HCT116 (cell line): ENCODE data around the gene PSMG1. TPM values are rescaled to one million over a fixed set of nuclear protein-coding genes. Genes with fewer than 3 reads are reported as not detected.

Experiments
- ATAC-seq: fragments of 200-7000 bp; cut with Tn5 transposase; 2 replicates; pipeline ENCODE4 v1.9.1; 2020; ENCODE audit warnings: mild to moderate bottlenecking, moderate library complexity
- BruUV-seq: library from RNA; stranded (reverse); fragments of 400-500 nt; replicated peaks from 2 replicates; lab custom pipeline; 2021; lab: Mats Ljungman, UMichigan
- CTCF ChIA-PET: fragments of 300-600 bp; sonication (Branson Sonifier 250); formaldehyde crosslinking; loops from one replicate; lab custom pipeline; 2021; ENCODE audit warnings: antibody characterized with exemption; lab: Charles Lee
- POLR2A ChIA-PET: fragments of 300-600, 350-600 bp; sonication (Branson Sonifier 250); formaldehyde crosslinking; loops from one replicate; lab custom pipeline; 2021; ENCODE audit warnings: antibody characterized with exemption; lab: Charles Lee
- RAD21 ChIA-PET, 2 experiments: fragments of 300-600 bp; sonication (Branson Sonifier 250); formaldehyde crosslinking; loops; one replicate each; lab custom pipeline; 2023; ENCODE audit warnings: low total read pairs in 2 of 2; ENCODE audit not compliant: uncharacterized antibody in 2 of 2, unreplicated experiment in 2 of 2, low non-redundant PET in 1 of 2; lab: Charles Lee
- DNase-seq: peaks from one replicate; pipeline ENCODE4 v3.0.0-alpha.2; 2010; ENCODE audit warnings: low read depth, low spot score
- H2AFZ ChIP-seq: fragments of 200-600 bp; shearing (Covaris generic), sonication (generic); 2 replicates; pipeline ENCODE4 v1.6.1; 2017; ENCODE audit warnings: low read depth, mixed run types, mixed read lengths, antibody characterized with exemption, low read length; ENCODE audit not compliant: poor library complexity, severe bottlenecking
- H3K27ac ChIP-seq: 2 replicates; pipeline ENCODE4 v1.5.1; 2012; ENCODE audit warnings: low read depth, low read length
- H3K27me3 ChIP-seq: fragments of 200-600 bp; sonication (generic); 2 replicates; pipeline ENCODE4 v1.6.1; 2016; ENCODE audit warnings: mixed run types, low read length, mixed read lengths; ENCODE audit not compliant: insufficient read depth
- H3K36me3 ChIP-seq, 2 experiments: fragments of 200-500 bp in 1 of 2; fragments of 200-600 bp in 1 of 2; sonication (Bioruptor generic) in 1 of 2; sonication (generic) in 1 of 2; 2 replicates each; pipeline versions ENCODE4 v1.5.1 to v1.6.1; 2014 to 2016; ENCODE audit warnings: low read length in 2 of 2, inconsistent platforms in 1 of 2, mixed read lengths in 1 of 2, mixed run types in 1 of 2; ENCODE audit not compliant: insufficient read depth in 2 of 2, control insufficient read depth in 1 of 2
- H3K4me1 ChIP-seq, 2 experiments: fragments of 200-600 bp in 1 of 2; sonication (generic) in 1 of 2; 2 replicates each; pipeline versions ENCODE4 v1.5.1 to v1.6.1; 2012 to 2017; ENCODE audit warnings: low read length in 2 of 2, inconsistent platforms in 1 of 2, mild to moderate bottlenecking in 1 of 2, mixed read lengths in 1 of 2, mixed run types in 1 of 2, moderate library complexity in 1 of 2; ENCODE audit not compliant: insufficient read depth in 2 of 2, control insufficient read depth in 1 of 2
- H3K4me2 ChIP-seq: fragments of 200-600 bp; sonication (generic); 2 replicates; pipeline ENCODE4 v1.6.1; 2017; ENCODE audit warnings: mixed run types, low read length, mixed read lengths
- H3K4me3 ChIP-seq, 2 experiments: fragments of 200-600 bp in 1 of 2; sonication (generic) in 1 of 2; replicated peaks in 1 of 2; 2 replicates each; pipeline ENCODE4 v1.5.1; 2011 to 2016; ENCODE audit warnings: low read length in 2 of 2, control low read depth in 1 of 2, low read depth in 1 of 2, mild to moderate bottlenecking in 1 of 2, mixed read lengths in 1 of 2, mixed run types in 1 of 2
- H3K79me2 ChIP-seq: fragments of 200-600 bp; sonication (generic); 2 replicates; pipeline ENCODE4 v1.6.1; 2017; ENCODE audit warnings: mild to moderate bottlenecking, mixed run types, low read length, moderate library complexity, mixed read lengths; ENCODE audit not compliant: insufficient read depth
- H3K9ac ChIP-seq: fragments of 200-600 bp; sonication (generic); 2 replicates; pipeline ENCODE4 v1.6.1; 2016; ENCODE audit warnings: low read length, mixed read lengths
- H3K9me2 ChIP-seq: fragments of 200-600 bp; sonication (generic), shearing (Covaris generic); 2 replicates; pipeline ENCODE4 v1.6.1; 2017; ENCODE audit warnings: mixed run types, mild to moderate bottlenecking, moderate library complexity; ENCODE audit not compliant: insufficient read depth
- H3K9me3 ChIP-seq, 2 experiments: fragments of 200-500 bp in 1 of 2; fragments of 200-600 bp in 1 of 2; sonication (Bioruptor generic) in 1 of 2; sonication (generic) in 1 of 2; 2 replicates each; pipeline ENCODE4 v1.6.1; 2014 to 2017; ENCODE audit warnings: low read length in 2 of 2, mixed read lengths in 2 of 2, inconsistent platforms in 1 of 2, low read depth in 1 of 2, mild to moderate bottlenecking in 1 of 2, mixed run types in 1 of 2, moderate library complexity in 1 of 2; ENCODE audit not compliant: control insufficient read depth in 1 of 2, insufficient read depth in 1 of 2
- H4K20me1 ChIP-seq: fragments of 200-600 bp; sonication (generic), shearing (Covaris generic); 2 replicates; pipeline ENCODE4 v1.6.1; 2017; ENCODE audit warnings: mixed run types, mild to moderate bottlenecking, moderate library complexity; ENCODE audit not compliant: insufficient read depth
- EGR1 ChIP-seq: IDR thresholded peaks from 2 replicates; pipeline ENCODE4 v1.6.1; 2012; ENCODE audit warnings: low read depth
- EZH2 ChIP-seq: fragments of 200-600 bp; sonication (generic); IDR thresholded peaks from 2 replicates; pipeline ENCODE4 v1.6.1; 2017; ENCODE audit warnings: antibody characterized with exemption, mixed run types
- EZH2phosphoT487 ChIP-seq: fragments of 200-600 bp; IDR thresholded peaks from 2 replicates; pipeline ENCODE4 v1.6.1; 2018; ENCODE audit warnings: antibody characterized with exemption, borderline replicate concordance
- FOSL1 ChIP-seq: IDR thresholded peaks from 2 replicates; pipeline ENCODE4 v1.6.1; 2012; ENCODE audit warnings: low read depth
- POLR2A ChIP-seq: IDR thresholded peaks from 2 replicates; pipeline ENCODE4 v1.7.0; 2011; ENCODE audit warnings: borderline replicate concordance; ENCODE audit not compliant: insufficient read depth, insufficient read length; ENCODE audit errors: extremely low read depth
- POLR2AphosphoS5 ChIP-seq: IDR thresholded peaks from 2 replicates; pipeline ENCODE4 v1.6.1; 2011; ENCODE audit warnings: mild to moderate bottlenecking, low read depth, low read length, moderate library complexity
- RAD21 ChIP-seq: IDR thresholded peaks from 2 replicates; pipeline ENCODE4 v1.6.1; 2012; ENCODE audit warnings: low read depth, mild to moderate bottlenecking
- REST ChIP-seq: IDR thresholded peaks from 2 replicates; pipeline ENCODE4 v1.6.1; 2012; ENCODE audit warnings: low read depth
- SIN3A ChIP-seq: IDR thresholded peaks from 2 replicates; pipeline ENCODE4 v1.6.1; 2012; ENCODE audit warnings: low read depth
- SP1 ChIP-seq: IDR thresholded peaks from 2 replicates; pipeline ENCODE4 v1.6.1; 2012; ENCODE audit warnings: low read depth
- SRF ChIP-seq: IDR thresholded peaks from 2 replicates; pipeline ENCODE4 v1.6.1; 2012; ENCODE audit warnings: low read depth
- TCF7L2 ChIP-seq: IDR thresholded peaks from 2 replicates; pipeline ENCODE4 v1.7.0; 2011; ENCODE audit warnings: borderline replicate concordance, inconsistent platforms; ENCODE audit not compliant: insufficient read depth, insufficient read length; ENCODE audit errors: extremely low read depth
- YY1 ChIP-seq: IDR thresholded peaks from 2 replicates; pipeline ENCODE4 v1.6.1; 2011; ENCODE audit warnings: low read length, low read depth, moderate library complexity, mild to moderate bottlenecking; ENCODE audit not compliant: insufficient replicate concordance; ENCODE audit errors: extremely low read depth
- ZBTB33 ChIP-seq: IDR thresholded peaks from 2 replicates; pipeline ENCODE4 v1.6.1; 2011; ENCODE audit warnings: mild to moderate bottlenecking, low read length, moderate library complexity; ENCODE audit not compliant: insufficient replicate concordance; ENCODE audit errors: extremely low read depth
- ZFX ChIP-seq: fragments of 450-650 bp; IDR thresholded peaks from 2 replicates; pipeline ENCODE4 v1.6.1; 2017
- intact Hi-C: fragments of 100-400 bp; cut with micrococcal nuclease; formaldehyde crosslinking; loops from 2 replicates; pipeline ENCODE4 v1.10.0; 2022
- total RNA-seq: library from RNA; stranded (reverse); gene quantifications from one replicate; pipeline ENCODE4 v1.2.1, GENCODE V29; 2021; ENCODE audit not compliant: unreplicated experiment
- TF ChIP-seq, protein P1 (sequence below): IDR thresholded peaks from 2 replicates; pipeline ENCODE4 v1.6.1; 2012

PSMG1 gene
- total RNA-seq, 1 experiment from 2014 or later = 83.7 TPM

DNA sequence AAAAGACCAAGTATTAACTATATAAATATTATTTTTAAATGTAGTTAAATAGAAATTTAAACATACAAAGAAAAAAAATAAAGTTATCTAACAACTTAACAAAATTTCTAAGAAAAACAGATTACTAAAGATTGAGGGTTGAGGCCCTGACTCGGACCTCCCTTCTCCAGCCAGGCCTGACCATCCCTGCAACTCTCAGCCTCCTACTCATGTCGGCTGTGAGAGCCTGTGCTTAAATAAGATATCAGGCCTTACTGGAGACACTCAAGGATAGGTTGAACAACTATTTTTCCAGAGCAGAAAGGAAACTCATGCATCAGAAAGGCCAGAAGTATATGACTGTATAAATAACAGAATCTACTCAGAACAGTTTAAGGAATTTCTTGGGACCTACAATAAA lies 33.0 kb upstream of the PSMG1 start:
- H3K4me3 ChIP-seq = no peak overlapping the region
- no peaks in the 10 kb centered on the region for H3K27me3 ChIP-seq
- ATAC-seq = no peak
- no peak overlapping the region for H3K4me2 ChIP-seq
- TF ChIP-seq ZFX = no peak
- no peak for TF ChIP-seq POLR2A
- TF ChIP-seq TCF7L2 = no peak
- no peak for TF ChIP-seq EZH2phosphoT487
- TF ChIP-seq POLR2AphosphoS5 = no peak
- TF ChIP-seq, protein P1, sequence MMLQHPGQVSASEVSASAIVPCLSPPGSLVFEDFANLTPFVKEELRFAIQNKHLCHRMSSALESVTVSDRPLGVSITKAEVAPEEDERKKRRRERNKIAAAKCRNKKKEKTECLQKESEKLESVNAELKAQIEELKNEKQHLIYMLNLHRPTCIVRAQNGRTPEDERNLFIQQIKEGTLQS = no peak
- no peak for TF ChIP-seq ZBTB33
- TF ChIP-seq, all 23 proteins: peak for 0
- CTCF ChIA-PET = no interaction called here
- Histone ChIP-seq H3K9me2 (no peaks in the 10 kb centered on the region), H3K79me2 (no peaks in the 10 kb centered on the region), H3K9ac (no peak overlapping the region), H3K27ac (no peak overlapping the region), H4K20me1 (no peaks in the 10 kb centered on the region), H3K9me3 (no peaks in the 10 kb centered on the region), H2AFZ (no peak overlapping the region), H3K4me1 (no peaks in the 10 kb centered on the region), H3K36me3 (peaks cover 0 to 31% of the 10 kb centered on the region in 2 experiments; a peak in 2 of 4 replicates)
- no peak for DNase-seq
- no TSS peak for BruUV-seq
- RAD21 ChIA-PET = no interaction called here
- intact Hi-C loops = no loop called here
- POLR2A ChIA-PET = no interaction called here

DNA sequence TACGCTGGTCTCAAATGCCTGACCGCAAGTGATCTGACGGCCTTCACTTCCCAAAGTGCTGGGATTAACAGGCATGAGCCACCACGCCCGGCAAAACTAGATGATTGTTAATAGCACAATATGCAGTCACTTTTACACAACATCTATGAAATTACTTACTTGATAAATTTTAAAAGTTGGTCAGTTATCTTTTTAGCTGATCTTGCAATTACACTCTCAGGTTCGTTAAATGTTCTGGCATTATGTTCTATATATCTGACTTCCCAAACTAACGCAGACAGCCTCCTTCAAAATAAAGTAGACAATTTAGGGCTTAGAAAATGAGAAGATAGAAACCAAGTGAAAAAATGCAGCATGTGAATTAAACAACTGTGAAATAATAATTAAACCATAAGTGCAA lies 31.8 kb upstream of the PSMG1 start:
- no peak overlapping the region for H3K27ac ChIP-seq
- no peak for DNase-seq
- no peak overlapping the region for H3K4me3 ChIP-seq
- no peak for ATAC-seq
- no peaks in the 10 kb centered on the region for H3K9me2 ChIP-seq
- H3K4me1 ChIP-seq = no peaks in the 10 kb centered on the region
- ChIA-PET POLR2A (no interaction called here), CTCF (no interaction called here), RAD21 (no interaction called here)
- H3K79me2 ChIP-seq = no peaks in the 10 kb centered on the region
- no TSS peak for BruUV-seq
- no peak overlapping the region for H3K4me2 ChIP-seq
- no peak overlapping the region for H2AFZ ChIP-seq
- H3K9me3 ChIP-seq = no peaks in the 10 kb centered on the region
- no peak overlapping the region for H3K9ac ChIP-seq
- intact Hi-C loops = no loop called here
- TF ChIP-seq EGR1 (no peak), YY1 (no peak), EZH2 (no peak), SIN3A (no peak), RAD21 (no peak), FOSL1 (no peak), SRF (no peak), POLR2A (no peak), REST (no peak), SP1 (no peak), EZH2phosphoT487 (no peak)
- TF ChIP-seq, protein P1 = no peak
- no peaks in the 10 kb centered on the region for H4K20me1 ChIP-seq
- no peaks in the 10 kb centered on the region for H3K27me3 ChIP-seq
- H3K36me3 ChIP-seq = peaks cover 9 to 41% of the 10 kb centered on the region in 2 experiments; a peak in 2 of 4 replicates
